A673 (cell line): ENCODE measurements around the gene OR5H1. TPM values are rescaled to one million over a fixed set of nuclear protein-coding genes. Genes with fewer than 3 reads are reported as not detected.

Experiments
- BruUV-seq: library from RNA; stranded (reverse); fragments of 400-500 nt; replicated peaks from 2 replicates; lab custom pipeline; 2021; lab: Mats Ljungman, UMichigan
- CTCF ChIA-PET: fragments of 300-600 bp; sonication (Branson Sonifier 250); formaldehyde crosslinking; loops from one replicate; lab custom pipeline; 2022; ENCODE audit warnings: antibody characterized with exemption; lab: Charles Lee
- POLR2A ChIA-PET: fragments of 300-600 bp; sonication (Branson Sonifier 250); formaldehyde crosslinking; loops from one replicate; lab custom pipeline; 2022; ENCODE audit warnings: antibody characterized with exemption; ENCODE audit not compliant: low non-redundant PET; lab: Charles Lee
- DNase-seq: peaks from one replicate; pipeline ENCODE4 v3.0.0-alpha.2; 2015; ENCODE audit warnings: low spot score
- H3K27ac ChIP-seq: fragments of 200-600 bp; sonication (generic); 2 replicates; pipeline ENCODE4 v1.5.1; 2016; ENCODE audit warnings: mixed run types, low read depth, mild to moderate bottlenecking, mixed read lengths, antibody characterized with exemption, low read length; ENCODE audit not compliant: poor library complexity, severe bottlenecking
- H3K27me3 ChIP-seq: fragments of 200-600 bp; sonication (generic); replicated peaks from 2 replicates; pipeline ENCODE4 v1.6.1; 2017; ENCODE audit warnings: mixed run types, low read depth, mild to moderate bottlenecking, mixed read lengths, antibody characterized with exemption, low read length; ENCODE audit not compliant: insufficient read depth, poor library complexity
- H3K36me3 ChIP-seq: fragments of 200-600 bp; sonication (generic); 2 replicates; pipeline ENCODE4 v1.6.1; 2016; ENCODE audit warnings: mixed run types, mild to moderate bottlenecking, mixed read lengths, antibody characterized with exemption, low read length; ENCODE audit not compliant: insufficient read depth, poor library complexity, severe bottlenecking
- H3K4me1 ChIP-seq: fragments of 200-600 bp; sonication (generic); 2 replicates; pipeline ENCODE4 v1.6.1; 2017; ENCODE audit warnings: mixed run types, mild to moderate bottlenecking, mixed read lengths, antibody characterized with exemption, low read length; ENCODE audit not compliant: insufficient read depth, poor library complexity, severe bottlenecking
- H3K4me3 ChIP-seq: fragments of 200-600 bp; sonication (generic); 2 replicates; pipeline ENCODE4 v1.5.1; 2016; ENCODE audit warnings: low read depth, mixed run types, mild to moderate bottlenecking, mixed read lengths, low read length; ENCODE audit not compliant: poor library complexity, severe bottlenecking
- H3K9me3 ChIP-seq: fragments of 200-600 bp; sonication (generic); 2 replicates; pipeline ENCODE4 v1.6.1; 2016; ENCODE audit warnings: mixed run types, low read depth, mild to moderate bottlenecking, mixed read lengths, antibody characterized with exemption, low read length; ENCODE audit not compliant: poor library complexity, severe bottlenecking
- EZH2 ChIP-seq: fragments of 200-600 bp; sonication (generic); IDR thresholded peaks from 2 replicates; pipeline ENCODE4 v1.6.1; 2017; ENCODE audit warnings: borderline replicate concordance, low read depth, mild to moderate bottlenecking, mixed read lengths, antibody characterized with exemption, low read length; ENCODE audit not compliant: poor library complexity, severe bottlenecking
- intact Hi-C: fragments of 100-400 bp; cut with micrococcal nuclease; formaldehyde crosslinking; loops from one replicate; pipeline ENCODE4 v1.10.0; 2022; ENCODE audit not compliant: unreplicated experiment
- total RNA-seq: library from RNA; stranded (reverse); gene quantifications from 2 replicates; pipeline ENCODE4 v1.2.3, GENCODE V29; 2021
- TF ChIP-seq, protein P1 (sequence below): fragments of 300-800, 200-600 bp; sonication (generic); conservative IDR thresholded peaks from 2 replicates; pipeline ENCODE4 v1.5.1; 2017; ENCODE audit warnings: low read depth, mild to moderate bottlenecking, antibody characterized with exemption, low read length, moderate library complexity, mixed read lengths

Gene OR5H1
- total RNA-seq, 1 experiment from 2014 or later, result not detected

DNA sequence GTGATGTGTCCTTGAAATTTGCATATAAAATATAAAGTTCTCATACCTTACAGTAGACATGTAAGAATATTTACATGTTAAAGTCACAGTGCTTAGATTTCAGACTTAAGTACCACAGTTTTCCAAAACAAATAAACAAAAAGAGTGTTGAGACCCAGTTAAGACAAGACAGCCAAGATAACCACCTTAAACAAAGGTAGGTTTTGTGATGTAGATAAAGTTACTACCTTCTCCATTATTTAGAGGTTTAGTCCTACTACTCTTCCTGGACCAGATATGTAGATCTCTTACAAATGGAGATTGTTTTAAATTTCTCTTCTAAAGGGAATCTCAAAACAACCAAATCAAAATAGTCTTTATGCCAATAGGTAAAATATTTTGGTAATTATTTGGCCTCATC lies 51.7 kb downstream of the OR5H1 start:
- no peaks in the 10 kb centered on the region for H3K27me3 ChIP-seq
- H3K4me1 ChIP-seq, result no peaks in the 10 kb centered on the region
- no peak for TF ChIP-seq EZH2
- TF ChIP-seq, protein P1, sequence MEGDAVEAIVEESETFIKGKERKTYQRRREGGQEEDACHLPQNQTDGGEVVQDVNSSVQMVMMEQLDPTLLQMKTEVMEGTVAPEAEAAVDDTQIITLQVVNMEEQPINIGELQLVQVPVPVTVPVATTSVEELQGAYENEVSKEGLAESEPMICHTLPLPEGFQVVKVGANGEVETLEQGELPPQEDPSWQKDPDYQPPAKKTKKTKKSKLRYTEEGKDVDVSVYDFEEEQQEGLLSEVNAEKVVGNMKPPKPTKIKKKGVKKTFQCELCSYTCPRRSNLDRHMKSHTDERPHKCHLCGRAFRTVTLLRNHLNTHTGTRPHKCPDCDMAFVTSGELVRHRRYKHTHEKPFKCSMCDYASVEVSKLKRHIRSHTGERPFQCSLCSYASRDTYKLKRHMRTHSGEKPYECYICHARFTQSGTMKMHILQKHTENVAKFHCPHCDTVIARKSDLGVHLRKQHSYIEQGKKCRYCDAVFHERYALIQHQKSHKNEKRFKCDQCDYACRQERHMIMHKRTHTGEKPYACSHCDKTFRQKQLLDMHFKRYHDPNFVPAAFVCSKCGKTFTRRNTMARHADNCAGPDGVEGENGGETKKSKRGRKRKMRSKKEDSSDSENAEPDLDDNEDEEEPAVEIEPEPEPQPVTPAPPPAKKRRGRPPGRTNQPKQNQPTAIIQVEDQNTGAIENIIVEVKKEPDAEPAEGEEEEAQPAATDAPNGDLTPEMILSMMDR, result no peak
- H3K4me3 ChIP-seq, result no peak overlapping the region
- no peaks in the 10 kb centered on the region for H3K9me3 ChIP-seq
- no TSS peak for BruUV-seq
- ChIA-PET POLR2A (interaction anchor here (0.7 kb wide), 1 partner anchor 263 kb away, joined by 3 read pairs; no protein-coding TSS in a partner anchor), CTCF (no interaction called here)
- DNase-seq, result no peak
- H3K27ac ChIP-seq, result no peak overlapping the region
- intact Hi-C loops, result no loop called here
- no peaks in the 10 kb centered on the region for H3K36me3 ChIP-seq

DNA sequence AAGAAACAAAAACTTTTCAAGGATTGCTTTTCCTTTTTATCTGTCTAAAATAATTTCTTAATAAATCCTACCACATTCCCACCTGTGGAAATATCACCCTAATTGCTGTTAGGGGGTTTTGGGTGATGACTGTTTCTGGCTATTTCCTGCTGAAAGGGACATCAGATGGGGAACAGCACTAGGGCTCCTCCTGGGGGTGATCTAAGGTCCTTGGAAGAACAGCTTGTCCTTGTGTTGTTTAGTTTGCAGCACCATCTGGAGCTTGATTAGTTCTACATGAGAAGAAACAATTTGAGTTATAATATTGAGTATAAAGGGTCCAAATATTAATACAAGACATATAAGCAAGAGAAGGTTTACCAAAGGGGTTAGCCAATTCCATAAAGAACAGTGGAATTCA lies 54.7 kb downstream of the OR5H1 start:
- intact Hi-C loops, result no loop called here
- BruUV-seq, result no TSS peak
- no peak overlapping the region for H3K27ac ChIP-seq
- POLR2A ChIA-PET, result no interaction called here
- no peaks in the 10 kb centered on the region for H3K4me1 ChIP-seq
- no peak for DNase-seq
- no peaks in the 10 kb centered on the region for H3K27me3 ChIP-seq
- CTCF ChIA-PET, result no interaction called here
- no peak overlapping the region for H3K4me3 ChIP-seq
- no peaks in the 10 kb centered on the region for H3K36me3 ChIP-seq
- TF ChIP-seq EZH2, result no peak
- TF ChIP-seq, protein P1, result no peak
- no peaks in the 10 kb centered on the region for H3K9me3 ChIP-seq

Other genes with a start within 250 kb of the OR5H1 start
- 28.4 and 29.1 TPM in 2 replicates for gene RIOX2, start 158.3 kb upstream of the OR5H1 start, total RNA-seq
- gene GABRR3, start 95.4 kb upstream of the OR5H1 start, total RNA-seq, result not detected in 2 replicates
- not detected in 2 replicates for gene OR5AC2, start 43.5 kb upstream of the OR5H1 start, total RNA-seq
- not detected in 2 replicates for gene OR5H14, start 16.8 kb downstream of the OR5H1 start, total RNA-seq
- gene OR5H15, start 36.0 kb downstream of the OR5H1 start, total RNA-seq, result not detected in 2 replicates
- gene OR5H6, start 133.5 kb downstream of the OR5H1 start, total RNA-seq, result not detected in 2 replicates
- not detected in 2 replicates for gene OR5H2, start 151.8 kb downstream of the OR5H1 start, total RNA-seq
- not detected in 2 replicates for gene OR5K4, start 223.1 kb downstream of the OR5H1 start, total RNA-seq